Endothelial cell (in vitro differentiated cells): ENCODE data around the gene PSKH1. TPM values are rescaled to one million over a fixed set of nuclear protein-coding genes. Genes with fewer than 3 reads are reported as not detected.
A peak's percentile ranks its signal among the peaks of the same experiment; 100 is the strongest.
"Not testable (repeated sequence)": the region's sequence is repeated elsewhere in the genome, so short reads cannot be mapped to it uniquely, and the experiment has no call there.

Experiments
- DNase-seq: peaks from one replicate; pipeline ENCODE4 v3.0.0; 2021; ENCODE audit warnings: low spot score
- H3K27ac Mint-ChIP-seq: one replicate; pipeline ENCODE4 v1.8.0; 2021; ENCODE audit warnings: mixed read lengths, inconsistent platforms; ENCODE audit not compliant: unreplicated experiment
- H3K27me3 Mint-ChIP-seq: one replicate; pipeline ENCODE4 v1.8.0; 2021; ENCODE audit warnings: mild to moderate bottlenecking, moderate library complexity, mixed read lengths, inconsistent platforms; ENCODE audit not compliant: unreplicated experiment
- H3K36me3 Mint-ChIP-seq: one replicate; pipeline ENCODE4 v1.8.0; 2021; ENCODE audit warnings: mild to moderate bottlenecking, low read depth, mixed read lengths, inconsistent platforms; ENCODE audit not compliant: unreplicated experiment
- H3K4me1 Mint-ChIP-seq: one replicate; pipeline ENCODE4 v1.8.0; 2021; ENCODE audit warnings: mild to moderate bottlenecking, mixed read lengths, inconsistent platforms; ENCODE audit not compliant: unreplicated experiment
- H3K4me3 Mint-ChIP-seq: one replicate; pipeline ENCODE4 v1.8.0; 2021; ENCODE audit warnings: mild to moderate bottlenecking, mixed read lengths, inconsistent platforms; ENCODE audit not compliant: unreplicated experiment
- H3K9me3 Mint-ChIP-seq: one replicate; pipeline ENCODE4 v1.8.0; 2021; ENCODE audit warnings: mixed read lengths, inconsistent platforms; ENCODE audit not compliant: unreplicated experiment
- total RNA-seq: library from RNA; stranded (reverse); fragmentation: NEBNext Ultra II Directional; extraction: Animal tissue kit (Norgen Biotek cat#: 25700); gene quantifications from one replicate; pipeline ENCODE4 v1.2.1, GENCODE V29; 2021; ENCODE audit not compliant: unreplicated experiment
- TF ChIP-seq, protein P1 (sequence below): fragments of 200-600 bp; sonication (generic); IDR thresholded peaks from one replicate; pipeline ENCODE4 v1.5.0; 2021; ENCODE audit warnings: antibody characterized with exemption; ENCODE audit not compliant: unreplicated experiment

The PSKH1 gene
- total RNA-seq, 1 donor from 2014 or later = 47.5 TPM

DNA sequence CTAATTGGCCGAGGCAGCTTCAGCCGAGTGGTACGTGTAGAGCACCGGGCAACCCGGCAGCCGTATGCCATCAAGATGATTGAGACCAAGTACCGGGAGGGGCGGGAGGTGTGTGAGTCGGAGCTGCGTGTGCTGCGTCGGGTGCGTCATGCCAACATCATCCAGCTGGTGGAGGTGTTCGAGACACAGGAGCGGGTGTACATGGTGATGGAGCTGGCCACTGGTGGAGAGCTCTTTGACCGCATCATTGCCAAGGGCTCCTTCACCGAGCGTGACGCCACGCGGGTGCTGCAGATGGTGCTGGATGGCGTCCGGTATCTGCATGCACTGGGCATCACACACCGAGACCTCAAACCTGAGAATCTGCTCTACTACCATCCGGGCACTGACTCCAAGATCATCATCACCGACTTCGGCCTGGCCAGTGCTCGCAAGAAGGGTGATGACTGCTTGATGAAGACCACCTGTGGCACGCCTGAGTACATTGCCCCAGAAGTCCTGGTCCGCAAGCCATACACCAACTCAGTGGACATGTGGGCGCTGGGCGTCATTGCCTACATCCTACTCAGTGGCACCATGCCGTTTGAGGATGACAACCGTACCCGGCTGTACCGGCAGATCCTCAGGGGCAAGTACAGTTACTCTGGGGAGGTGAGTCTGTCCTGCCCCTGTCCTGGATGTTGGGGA lies 16.1 kb downstream of the PSKH1 start:
- Mint-ChIP-seq H3K9me3 (no peaks in the 10 kb centered on the region), H3K27ac (no peak overlapping the region), H3K27me3 (no peaks in the 10 kb centered on the region), H3K36me3 (peaks cover 25% of the 10 kb centered on the region), H3K4me1 (peaks cover 7% of the 10 kb centered on the region), H3K4me3 (no peak overlapping the region)
- TF ChIP-seq, protein P1, sequence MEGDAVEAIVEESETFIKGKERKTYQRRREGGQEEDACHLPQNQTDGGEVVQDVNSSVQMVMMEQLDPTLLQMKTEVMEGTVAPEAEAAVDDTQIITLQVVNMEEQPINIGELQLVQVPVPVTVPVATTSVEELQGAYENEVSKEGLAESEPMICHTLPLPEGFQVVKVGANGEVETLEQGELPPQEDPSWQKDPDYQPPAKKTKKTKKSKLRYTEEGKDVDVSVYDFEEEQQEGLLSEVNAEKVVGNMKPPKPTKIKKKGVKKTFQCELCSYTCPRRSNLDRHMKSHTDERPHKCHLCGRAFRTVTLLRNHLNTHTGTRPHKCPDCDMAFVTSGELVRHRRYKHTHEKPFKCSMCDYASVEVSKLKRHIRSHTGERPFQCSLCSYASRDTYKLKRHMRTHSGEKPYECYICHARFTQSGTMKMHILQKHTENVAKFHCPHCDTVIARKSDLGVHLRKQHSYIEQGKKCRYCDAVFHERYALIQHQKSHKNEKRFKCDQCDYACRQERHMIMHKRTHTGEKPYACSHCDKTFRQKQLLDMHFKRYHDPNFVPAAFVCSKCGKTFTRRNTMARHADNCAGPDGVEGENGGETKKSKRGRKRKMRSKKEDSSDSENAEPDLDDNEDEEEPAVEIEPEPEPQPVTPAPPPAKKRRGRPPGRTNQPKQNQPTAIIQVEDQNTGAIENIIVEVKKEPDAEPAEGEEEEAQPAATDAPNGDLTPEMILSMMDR = no peak
- DNase-seq = no peak

- Mint-ChIP-seq H3K36me3 (peaks cover 28% of the 10 kb centered on the region), H3K9me3 (no peaks in the 10 kb centered on the region), H3K4me1 (peaks cover 4% of the 10 kb centered on the region), H3K4me3 (peak overlapping the region; percentile 43), H3K27me3 (no peaks in the 10 kb centered on the region), H3K27ac (no peak overlapping the region)
- TF ChIP-seq, protein P1 = no peak
- no peak for DNase-seq
Observed at GRCh38 chr16:67910158-67910557, 17.1 kb downstream of the PSKH1 start.

- H3K9me3 Mint-ChIP-seq = no peaks in the 10 kb centered on the region
- no peak overlapping the region for H3K27ac Mint-ChIP-seq
- H3K4me3 Mint-ChIP-seq = peak overlapping the region; percentile 0
- TF ChIP-seq, protein P1 = no peak
- peaks cover 46% of the 10 kb centered on the region for H3K36me3 Mint-ChIP-seq
- DNase-seq = no peak
- peaks cover 6% of the 10 kb centered on the region for H3K27me3 Mint-ChIP-seq
- H3K4me1 Mint-ChIP-seq = no peaks in the 10 kb centered on the region
Observed at GRCh38 chr16:67914758-67915495, 21.9 kb downstream of the PSKH1 start.

DNA sequence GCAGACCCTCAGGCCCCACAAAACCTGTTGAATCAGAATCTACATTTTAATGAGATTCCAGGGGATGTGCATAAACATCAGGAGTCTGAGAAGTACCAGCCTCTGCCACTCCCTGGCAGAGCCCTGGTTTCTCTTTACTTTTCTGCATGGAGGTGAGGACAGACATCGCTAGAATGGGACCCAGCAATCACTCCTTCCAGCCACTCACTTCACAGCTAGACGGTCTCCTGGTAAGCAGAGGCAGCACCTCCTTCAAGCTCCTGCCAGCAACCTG lies 22.4 kb downstream of the PSKH1 start:
- not testable (repeated sequence) for H3K4me1 Mint-ChIP-seq, H3K9me3 Mint-ChIP-seq, H3K27me3 Mint-ChIP-seq, DNase-seq, H3K4me3 Mint-ChIP-seq
- peak overlapping the region; percentile 21 for H3K27ac Mint-ChIP-seq
- peaks cover 44% of the 10 kb centered on the region for H3K36me3 Mint-ChIP-seq

GRCh38 chr16:67915831-67916723 lies 23.0 kb downstream of the PSKH1 start:
- H3K4me3 Mint-ChIP-seq = peak overlapping the region; percentile 47
- peak overlapping the region; percentile 48 for H3K27ac Mint-ChIP-seq
- H3K27me3 Mint-ChIP-seq = peaks cover 6% of the 10 kb centered on the region
- TF ChIP-seq, protein P1 = no peak
- no peaks in the 10 kb centered on the region for H3K4me1 Mint-ChIP-seq
- no peaks in the 10 kb centered on the region for H3K9me3 Mint-ChIP-seq
- peaks cover 44% of the 10 kb centered on the region for H3K36me3 Mint-ChIP-seq
- no peak for DNase-seq
